Measurements from ENCODE around the gene CBLN3. TPM values are rescaled to one million over a fixed set of nuclear protein-coding genes. Genes with fewer than 3 reads are reported as not detected.

Gene CBLN3
- total RNA-seq, 1 experiment from 2014 or later = 0.94 TPM

GRCh38 chr14:24397639-24398292 lies 31.7 kb downstream of the CBLN3 start:
- H3K36me3 Mint-ChIP-seq = no peaks in the 10 kb centered on the region
- peak overlapping the region; percentile 83 for H3K4me3 Mint-ChIP-seq
- no peak overlapping the region for H3K27ac Mint-ChIP-seq
- peaks cover 45% of the 10 kb centered on the region for H3K4me1 Mint-ChIP-seq
- ChIA-PET POLR2A (interaction anchor here (0.6 to 2.0 kb wide), 2 partner anchors 15 to 29 kb away, joined by 4 to 7 read pairs; no protein-coding TSS in a partner anchor), CTCF (interaction anchor here (1.1 to 4.3 kb wide), 6 partner anchors 8 to 64 kb away, joined by 3 to 66 read pairs (median 22); partner anchors contain the start of genes ADCY4, CBLN3 and KHNYN)
- TF ChIP-seq NFYB (CRISPR knock-in tag; conservative IDR thresholded peaks at IDR 0.05; ENCODE audit: low read depth) (no peak), ERG (CRISPR knock-in tag; IDR thresholded peaks at IDR 0.05) (no peak), E2F4 (CRISPR knock-in tag; IDR thresholded peaks at IDR 0.05; ENCODE audit: borderline replicate concordance, low read depth) (no peak), NFE2L1 (CRISPR knock-in tag; IDR thresholded peaks at IDR 0.05) (no peak), PREB (CRISPR knock-in tag; IDR thresholded peaks at IDR 0.05; ENCODE audit: borderline replicate concordance) (no peak), HMGA2 (CRISPR knock-in tag; IDR thresholded peaks at IDR 0.05) (no peak), ETV6 (CRISPR knock-in tag; IDR thresholded peaks at IDR 0.05) (no peak), TEAD1 (CRISPR knock-in tag; IDR thresholded peaks at IDR 0.05) (no peak), FOXP1 (CRISPR knock-in tag; IDR thresholded peaks at IDR 0.05; ENCODE audit: borderline replicate concordance) (no peak), ZNF263 (CRISPR knock-in tag; IDR thresholded peaks at IDR 0.05; ENCODE audit: low read depth) (no peak), ZNF425 (CRISPR knock-in tag; conservative IDR thresholded peaks at IDR 0.05) (no peak), NFATC4 (CRISPR knock-in tag; IDR thresholded peaks at IDR 0.05) (no peak), ESRRA (CRISPR knock-in tag; IDR thresholded peaks at IDR 0.05; ENCODE audit: borderline replicate concordance) (no peak), EMX1 (CRISPR knock-in tag; IDR thresholded peaks at IDR 0.05) (no peak), USF1 (CRISPR knock-in tag; IDR thresholded peaks at IDR 0.05) (no peak)
- TF ChIP-seq, protein P1, sequence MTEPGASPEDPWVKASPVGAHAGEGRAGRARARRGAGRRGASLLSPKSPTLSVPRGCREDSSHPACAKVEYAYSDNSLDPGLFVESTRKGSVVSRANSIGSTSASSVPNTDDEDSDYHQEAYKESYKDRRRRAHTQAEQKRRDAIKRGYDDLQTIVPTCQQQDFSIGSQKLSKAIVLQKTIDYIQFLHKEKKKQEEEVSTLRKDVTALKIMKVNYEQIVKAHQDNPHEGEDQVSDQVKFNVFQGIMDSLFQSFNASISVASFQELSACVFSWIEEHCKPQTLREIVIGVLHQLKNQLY (CRISPR knock-in tag; IDR thresholded peaks at IDR 0.05) = no peak
- TF ChIP-seq, protein P2, sequence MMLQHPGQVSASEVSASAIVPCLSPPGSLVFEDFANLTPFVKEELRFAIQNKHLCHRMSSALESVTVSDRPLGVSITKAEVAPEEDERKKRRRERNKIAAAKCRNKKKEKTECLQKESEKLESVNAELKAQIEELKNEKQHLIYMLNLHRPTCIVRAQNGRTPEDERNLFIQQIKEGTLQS (CRISPR knock-in tag; conservative IDR thresholded peaks at IDR 0.05) = no peak
- ATAC-seq (peak; percentile 4; the same call in 1 of the 2 replicates), DNase-seq (ENCODE audit: low spot score) (no peak)
- peaks cover 14% of the 10 kb centered on the region for H3K27me3 Mint-ChIP-seq (ENCODE audit: low read depth)
- H3K9me3 Mint-ChIP-seq = no peaks in the 10 kb centered on the region
